Ovary (tissue), 9 donors: ENCODE data around the gene IL27RA. TPM values are rescaled to one million over a fixed set of nuclear protein-coding genes. Genes with fewer than 3 reads are reported as not detected.
"Not testable (repeated sequence)": the region's sequence is repeated elsewhere in the genome, so short reads cannot be mapped to it uniquely, and the experiment has no call there.

ENCODE experiments used
- DNase-seq, 5 donors: peaks; one replicate each; pipeline ENCODE4 v3.0.0-alpha.2; 2019 to 2020
- H3K27ac ChIP-seq, 2 donors: fragments of 200-600 bp; one replicate each; pipeline versions ENCODE4 v1.5.1 to v1.8.0; 2019 to 2022
- H3K27me3 ChIP-seq: fragments of 200-600 bp; one replicate; pipeline ENCODE4 v1.8.0; 2022
- H3K36me3 ChIP-seq: fragments of 200-600 bp; sonication (generic); one replicate; pipeline ENCODE4 v1.5.1; 2019
- H3K4me1 ChIP-seq: one replicate; pipeline ENCODE4 v1.8.1; 2013; ENCODE audit warnings: mild to moderate bottlenecking, moderate library complexity; ENCODE audit not compliant: insufficient read depth
- H3K4me3 ChIP-seq: fragments of 200-600 bp; sonication (generic); one replicate; pipeline ENCODE4 v1.5.1; 2017
- H3K9me3 ChIP-seq, 2 donors: fragments of 200-600 bp in 1 of 2; sonication (generic) in 1 of 2; one replicate each; pipeline versions ENCODE4 v1.5.1 to v1.8.1; 2013 to 2019; ENCODE audit warnings: mild to moderate bottlenecking in 1 of 2, moderate library complexity in 1 of 2
- EP300 ChIP-seq: sonication (generic); formaldehyde crosslinking; IDR thresholded peaks from one replicate; pipeline ENCODE4 v1.6.1; 2017; ENCODE audit warnings: antibody characterized with exemption
- POLR2A ChIP-seq: fragments of 450-650 bp; IDR thresholded peaks from one replicate; pipeline ENCODE4 v1.6.1; 2017; ENCODE audit warnings: antibody characterized with exemption, mild to moderate bottlenecking, moderate library complexity
- WGBS, 3 donors: extraction: QIAGEN DNeasy Blood & Tissue Kit in 1 of 3; methylation state at CpG; one replicate each; pipeline versions ENCODE4 v1.1.5 to v1.1.7; 2013 to 2017; 5-methylcytosine and 5-hydroxymethylcytosine counted together
- intact Hi-C, 4 donors: fragments of 100-400 bp; cut with DNase I; formaldehyde crosslinking; loops; one replicate each; pipeline versions ENCODE4 v1.11.0 to v1.15.1; 2022 to 2023
- polyA plus RNA-seq, 2 donors: library from polyadenylated mRNA; stranded (reverse); fragments of 200-250 nt in 1 of 2; fragments of 350-450 nt in 1 of 2; fragmentation: Illumina TruSeq in 1 of 2; extraction: RNeasy Lipid Tissue Mini Kit (QIAGEN cat#74804) in 1 of 2; gene quantifications; one replicate each; pipeline ENCODE4 v1.2.3, GENCODE V29; 2013 to 2014
- total RNA-seq, 7 donors: library from RNA; depleted of rRNA in 2 of 7; stranded (reverse); fragments of >200 nt in 2 of 7; fragmentation: NEBNext Ultra II Directional in 3 of 7; extraction: Animal tissue kit (Norgen Biotek cat#: 25700) in 3 of 7; gene quantifications; one replicate each; pipeline versions ENCODE4 v1.1.0 to v1.2.4, GENCODE V29; 2016 to 2023
- TF ChIP-seq, protein P1 (sequence below), 3 donors: fragments of 450-650 bp in 2 of 3; fragments of 200-600 bp in 1 of 3; IDR thresholded peaks; one replicate each; pipeline versions ENCODE4 v1.5.1 to v1.8.0; 2016 to 2022; ENCODE audit warnings: antibody characterized with exemption in 3 of 3, mild to moderate bottlenecking in 1 of 3
- donor health status: DM: no; HTN: no; CAD: no; lungs with moderate emphysema.
- donor health status: DM: no; HTN: no; CAD: no.
- donor health status: Bipolar disorder and iron deficiency.
- donor health status: DM: yes; HTN: yes; CAD: no.
- donor health status: DM: no; HTN: no; CAD: no.
- donor health status: DM: yes; HTN: yes; CAD: no.

IL27RA gene
- total and polyA plus RNA-seq, 9 donors = 0.48 to 4.3 (median 2.1) TPM

DNA sequence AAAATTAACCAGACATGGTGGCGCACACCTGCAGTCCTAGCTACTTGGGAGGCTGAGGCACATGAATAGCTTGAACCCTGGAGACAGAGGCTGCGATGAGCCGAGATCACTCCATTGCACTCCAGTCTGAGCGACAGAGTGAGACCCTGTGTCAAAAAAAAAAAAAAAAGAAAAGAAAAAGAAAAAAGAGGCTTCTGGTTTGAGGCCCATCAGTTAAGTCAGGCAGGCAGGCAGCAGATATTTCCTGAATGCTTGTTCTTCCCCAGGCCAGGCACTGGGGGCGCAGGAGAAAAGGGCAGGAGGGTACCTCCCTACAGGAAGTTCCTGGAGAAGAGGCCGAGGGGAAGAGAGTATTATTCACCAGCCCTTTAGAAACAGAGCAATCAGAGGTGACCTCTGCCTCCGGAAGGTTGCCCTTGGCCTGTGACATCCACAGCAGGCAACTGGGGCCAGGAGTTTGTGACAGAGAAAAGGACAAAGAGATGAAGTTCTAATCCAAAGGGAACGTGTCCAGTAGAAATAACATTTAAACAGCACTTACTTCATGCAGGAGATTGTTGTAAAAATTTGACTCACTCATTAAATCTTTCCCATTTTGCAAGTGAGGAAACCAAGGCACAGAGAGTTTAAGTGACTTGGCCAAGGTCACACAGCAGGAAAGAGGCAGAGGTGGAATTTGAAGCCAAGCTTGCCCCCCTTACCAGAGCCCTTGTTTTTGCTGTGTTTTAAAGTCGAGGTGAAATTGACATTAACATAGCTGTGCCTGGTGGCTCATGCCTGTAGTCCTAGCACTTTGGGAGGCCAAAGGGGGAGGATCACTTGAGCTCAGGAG lies 7.9 kb upstream of the IL27RA start:
- no peaks in the 10 kb centered on the region for H3K27me3 ChIP-seq
- intact Hi-C loops = no loop called here
- H3K36me3 ChIP-seq = no peaks in the 10 kb centered on the region
- DNase-seq = no peak
- H3K4me1 ChIP-seq = no peaks in the 10 kb centered on the region
- H3K27ac ChIP-seq = no peak overlapping the region
- WGBS, 3 donors = 54 to 63% (median 56%) methylated on average over 9 of the region's 9 CpGs
- TF ChIP-seq, protein P1, sequence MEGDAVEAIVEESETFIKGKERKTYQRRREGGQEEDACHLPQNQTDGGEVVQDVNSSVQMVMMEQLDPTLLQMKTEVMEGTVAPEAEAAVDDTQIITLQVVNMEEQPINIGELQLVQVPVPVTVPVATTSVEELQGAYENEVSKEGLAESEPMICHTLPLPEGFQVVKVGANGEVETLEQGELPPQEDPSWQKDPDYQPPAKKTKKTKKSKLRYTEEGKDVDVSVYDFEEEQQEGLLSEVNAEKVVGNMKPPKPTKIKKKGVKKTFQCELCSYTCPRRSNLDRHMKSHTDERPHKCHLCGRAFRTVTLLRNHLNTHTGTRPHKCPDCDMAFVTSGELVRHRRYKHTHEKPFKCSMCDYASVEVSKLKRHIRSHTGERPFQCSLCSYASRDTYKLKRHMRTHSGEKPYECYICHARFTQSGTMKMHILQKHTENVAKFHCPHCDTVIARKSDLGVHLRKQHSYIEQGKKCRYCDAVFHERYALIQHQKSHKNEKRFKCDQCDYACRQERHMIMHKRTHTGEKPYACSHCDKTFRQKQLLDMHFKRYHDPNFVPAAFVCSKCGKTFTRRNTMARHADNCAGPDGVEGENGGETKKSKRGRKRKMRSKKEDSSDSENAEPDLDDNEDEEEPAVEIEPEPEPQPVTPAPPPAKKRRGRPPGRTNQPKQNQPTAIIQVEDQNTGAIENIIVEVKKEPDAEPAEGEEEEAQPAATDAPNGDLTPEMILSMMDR (IDR thresholded peaks at IDR 0.05) = no peak
- no peak for TF ChIP-seq POLR2A
- TF ChIP-seq EP300 = no peak
- H3K4me3 ChIP-seq = no peak overlapping the region
- no peaks in the 10 kb centered on the region for H3K9me3 ChIP-seq

DNA sequence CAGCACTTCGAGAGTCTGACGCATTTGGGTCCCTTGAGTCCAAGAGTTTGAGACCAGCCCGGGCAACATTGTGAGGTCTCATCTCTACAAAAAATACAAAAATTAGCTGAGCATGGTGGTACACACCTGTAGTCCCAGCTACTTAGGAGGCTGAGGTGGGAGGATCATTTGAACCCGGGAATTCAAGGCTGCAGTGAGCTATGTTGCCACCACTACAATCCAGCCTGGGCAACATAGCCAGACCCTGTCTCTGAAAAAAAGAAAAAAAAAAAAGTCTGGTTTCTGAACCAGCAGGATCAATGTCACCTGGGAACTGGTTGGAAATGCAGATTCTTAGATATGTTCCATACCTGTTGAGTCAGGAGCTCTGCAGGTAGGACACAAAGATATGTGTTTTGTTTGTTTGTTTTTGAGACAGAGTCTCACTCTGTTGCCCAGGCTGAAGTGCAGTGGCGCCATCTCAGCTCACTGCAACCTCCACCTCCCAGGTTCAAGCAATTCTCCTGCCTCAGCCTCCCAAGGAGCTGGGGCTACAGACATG lies 4.8 kb upstream of the IL27RA start:
- H3K4me1 ChIP-seq, intact Hi-C loops: not testable (repeated sequence)

GRCh38 chr19:14027856-14028450 lies 3.6 kb upstream of the IL27RA start, which contains the start of gene RLN3:
Gene RLN3 (plus strand): TSS chr19:14028148. CDS start chr19:14028205, 57 bp downstream.
- TF ChIP-seq, protein P1 (IDR thresholded peaks at IDR 0.05) = no peak
- intact Hi-C loops = no loop called here
- 48 to 54% (median 51%) methylated on average over 24 of the region's 24 CpGs for WGBS, 3 donors
- no peaks in the 10 kb centered on the region for H3K4me1 ChIP-seq
- H3K9me3 ChIP-seq = no peaks in the 10 kb centered on the region
- H3K4me3 ChIP-seq = no peak within 1 kb of the TSS
- DNase-seq = no peak
- H3K27me3 ChIP-seq = no peaks in the 10 kb centered on the region
- no peaks in the 10 kb centered on the region for H3K36me3 ChIP-seq
- H3K27ac ChIP-seq = no peak within 1 kb of the TSS

More for the DNA sequence above, 4.8 kb upstream of the IL27RA start:
- not testable (repeated sequence) for H3K36me3 ChIP-seq, H3K27ac ChIP-seq, H3K4me3 ChIP-seq, H3K9me3 ChIP-seq, DNase-seq, H3K27me3 ChIP-seq
- WGBS, 3 donors = 88 to 92% (median 92%) methylated on average over 5 of the region's 5 CpGs

GRCh38 chr19:14028901-14029300 lies 2.7 kb upstream of the IL27RA start:
- TF ChIP-seq, protein P1 (IDR thresholded peaks at IDR 0.05) = no peak
- no peak for TF ChIP-seq POLR2A
- TF ChIP-seq EP300 = no peak
- H3K4me3 ChIP-seq = no peak overlapping the region
- no peaks in the 10 kb centered on the region for H3K4me1 ChIP-seq
- no peak for DNase-seq
- WGBS, 3 donors = 63 to 76% (median 66%) methylated on average over 4 of the region's 4 CpGs
- no peaks in the 10 kb centered on the region for H3K9me3 ChIP-seq
- no peaks in the 10 kb centered on the region for H3K27me3 ChIP-seq
- intact Hi-C loops = no loop called here
- no peaks in the 10 kb centered on the region for H3K36me3 ChIP-seq
- no peak overlapping the region for H3K27ac ChIP-seq
